K562 (cell line): ENCODE data around the gene CORT. TPM values are rescaled to one million over a fixed set of nuclear protein-coding genes. Genes with fewer than 3 reads are reported as not detected.

Experiments used
- DNMT1 ChIP-seq: fragments of 450-650 bp; IDR thresholded peaks from 2 replicates; pipeline ENCODE4 v1.6.1; 2016; ENCODE audit warnings: antibody characterized with exemption, mild to moderate bottlenecking
- EHMT2 ChIP-seq: fragments of 450-650 bp; IDR thresholded peaks from 2 replicates; pipeline ENCODE4 v1.6.1; 2018; ENCODE audit warnings: antibody characterized with exemption
- ETV5 ChIP-seq: sonication (generic); formaldehyde crosslinking; IDR thresholded peaks from 2 replicates; pipeline ENCODE4 v1.4.0; 2020; ENCODE audit warnings: low read depth, mild to moderate bottlenecking, missing genetic modification reagents
- HLTF ChIP-seq: fragments of 450-650 bp; IDR thresholded peaks from 2 replicates; pipeline ENCODE4 v1.6.1; 2016
- KDM4B ChIP-seq, 2 experiments: fragments of 450-650 bp in 1 of 2; sonication (generic) in 1 of 2; IDR thresholded peaks; 2 replicates each; pipeline ENCODE4 v1.6.1; 2016 to 2017; ENCODE audit warnings: borderline replicate concordance in 2 of 2, antibody characterized with exemption in 1 of 2, low read depth in 1 of 2, mild to moderate bottlenecking in 1 of 2
- MBD2 ChIP-seq: sonication (generic); IDR thresholded peaks from 2 replicates; pipeline ENCODE4 v1.6.1; 2016; ENCODE audit warnings: low read depth, borderline replicate concordance
- MCM7 ChIP-seq, 2 experiments: fragments of 450-650 bp; IDR thresholded peaks; 2 replicates each; pipeline ENCODE4 v1.6.1; 2016 to 2018
- MNT ChIP-seq, 2 experiments: fragments of 450-650 bp; conservative IDR thresholded peaks; 2 replicates each; pipeline ENCODE4 v1.6.1; 2017; ENCODE audit warnings: mild to moderate bottlenecking in 2 of 2, moderate library complexity in 2 of 2
- MTF1 ChIP-seq: fragments of 250-450 bp; sonication (Bioruptor Pico); IDR thresholded peaks from 2 replicates; pipeline ENCODE4 v1.9.0; 2021; ENCODE audit warnings: moderate library complexity, mild to moderate bottlenecking, inconsistent platforms, borderline replicate concordance
- NR2F6 ChIP-seq: fragments of 450-650 bp; formaldehyde crosslinking; IDR thresholded peaks from 2 replicates; pipeline ENCODE4 v1.4.0; 2020; ENCODE audit warnings: mild to moderate bottlenecking
- PKNOX1 ChIP-seq: fragments of 450-650 bp; IDR thresholded peaks from 2 replicates; pipeline ENCODE4 v1.6.1; 2016
- POU5F1 ChIP-seq: fragments of 150-350 bp; IDR thresholded peaks from 2 replicates; pipeline ENCODE4 v1.6.1; 2014; ENCODE audit warnings: borderline replicate concordance, low read length, low read depth, mild to moderate bottlenecking; ENCODE audit not compliant: partially characterized antibody
- SMAD1 ChIP-seq: fragments of 150-350 bp; IDR thresholded peaks from 2 replicates; pipeline ENCODE4 v1.6.1; 2014; ENCODE audit warnings: low read length, low read depth; ENCODE audit not compliant: partially characterized antibody
- TBL1XR1 ChIP-seq, 2 experiments: IDR thresholded peaks; 2 replicates each; pipeline ENCODE4 v1.6.1; 2012; ENCODE audit warnings: improper control_type of control experiment in 2 of 2, low read length in 2 of 2, mild to moderate bottlenecking in 1 of 2
- ZBTB9 ChIP-seq: fragments of 450-650 bp; formaldehyde crosslinking; IDR thresholded peaks from 2 replicates; pipeline ENCODE4 v1.4.0; 2020; ENCODE audit warnings: mild to moderate bottlenecking, moderate library complexity
- ZFP36 ChIP-seq: fragments of 150-350 bp; IDR thresholded peaks from 2 replicates; pipeline ENCODE4 v1.6.1; 2018; ENCODE audit warnings: low read length, low read depth; ENCODE audit not compliant: partially characterized antibody
- ZNF696 ChIP-seq: fragments of 250-450 bp; sonication (Bioruptor Pico); conservative IDR thresholded peaks from 2 replicates; pipeline ENCODE4 v1.4.0; 2020; ENCODE audit warnings: mild to moderate bottlenecking, moderate library complexity
- ZNF699 ChIP-seq: fragments of 250-450 bp; sonication (Bioruptor Pico); IDR thresholded peaks from 2 replicates; pipeline ENCODE4 v1.8.0; 2021; ENCODE audit warnings: mild to moderate bottlenecking, moderate library complexity; ENCODE audit not compliant: insufficient replicate concordance
- polyA plus RNA-seq, 8 experiments: library from polyadenylated mRNA; depleted of rRNA in 4 of 8; stranded (reverse) in 5 of 8; unstranded in 3 of 8; fragments of >200 nt; fragmentation: Nextera tagmentation in 2 of 8; fragmentation: Illumina TruSeq in 1 of 8; extraction: Ambion mirVana in 2 of 8; extraction: Trizol in 1 of 8; gene quantifications; 2 replicates each; pipeline versions ENCODE4 v1.2.1 to v1.2.3, GENCODE V29; 2011 to 2014; ENCODE audit warnings: inconsistent platforms in 1 of 8, missing spikeins in 1 of 8
- total RNA-seq, 7 experiments: library from RNA; depleted of rRNA in 6 of 7; stranded (reverse); fragments of >200 nt in 6 of 7; fragmentation: Illumina TruSeq in 2 of 7; extraction: Trizol in 2 of 7; gene quantifications; 2 replicates each; pipeline versions ENCODE4 v1.2.1 to v1.2.3, GENCODE V29; 2011 to 2021; ENCODE audit warnings: low replicate concordance in 1 of 7

Gene CORT
- total and polyA plus RNA-seq, 9 of the 15 experiments (the other 6 are each of a cell fraction or from before 2014, with no cell fraction given) = 0.08 to 0.54 (median 0.13) TPM; not detected in 5

- TF ChIP-seq MBD2 (peak; percentile 76), MTF1 (no peak), ZBTB9 (CRISPR knock-in tag) (peak; percentile 86), TBL1XR1 (IDR thresholded peaks at IDR 0.05; ENCODE audit: low read length in 2 of 2) (peak; percentile 61 to 77; a peak in 2 of 4 replicates), ZNF699 (no peak), MCM7 (IDR thresholded peaks at IDR 0.05) (no peak), HLTF (peak; percentile 44; the same call in 1 of the 2 replicates), EHMT2 (no peak; the same call in 1 of the 2 replicates), PKNOX1 (no peak), NR2F6 (CRISPR knock-in tag) (no peak), MNT (conservative IDR thresholded peaks at IDR 0.05) (peak; percentile 74 to 82), ZNF696 (CRISPR knock-in tag) (no peak), POU5F1 (no peak), ETV5 (no peak; the same call in 1 of the 2 replicates), SMAD1 (no peak), KDM4B (IDR thresholded peaks at IDR 0.05; ENCODE audit: borderline replicate concordance in 2 of 2, low read depth in 1 of 2) (peak in 1 of 2 experiments; percentile 70; a peak in 1 of 4 replicates), ZFP36 (peak; percentile 10), DNMT1 (no peak)
Measured at GRCh38 chr1:10474613-10475507, 25.0 kb downstream of the CORT start, which contains the start of gene PEX14 (continued).
